ENCODE results near the gene KAT2B. TPM values are rescaled to one million over a fixed set of nuclear protein-coding genes. Genes with fewer than 3 reads are reported as not detected.

KAT2B gene
- polyA plus RNA-seq, 1 experiment = 5.5 TPM

- Histone ChIP-seq H3K4me3 (ENCODE audit: low read depth, low read length) (no peak overlapping the region), H3K9me3 (ENCODE audit: control insufficient read depth, insufficient read depth, low read length) (no peaks in the 10 kb centered on the region), H3K27ac (ENCODE audit: low read depth, low read length) (no peak overlapping the region), H3K27me3 (ENCODE audit: control insufficient read depth, insufficient read depth, low read length) (no peaks in the 10 kb centered on the region)
- CTCF ChIA-PET = no interaction called here
- TF ChIP-seq, protein P1, sequence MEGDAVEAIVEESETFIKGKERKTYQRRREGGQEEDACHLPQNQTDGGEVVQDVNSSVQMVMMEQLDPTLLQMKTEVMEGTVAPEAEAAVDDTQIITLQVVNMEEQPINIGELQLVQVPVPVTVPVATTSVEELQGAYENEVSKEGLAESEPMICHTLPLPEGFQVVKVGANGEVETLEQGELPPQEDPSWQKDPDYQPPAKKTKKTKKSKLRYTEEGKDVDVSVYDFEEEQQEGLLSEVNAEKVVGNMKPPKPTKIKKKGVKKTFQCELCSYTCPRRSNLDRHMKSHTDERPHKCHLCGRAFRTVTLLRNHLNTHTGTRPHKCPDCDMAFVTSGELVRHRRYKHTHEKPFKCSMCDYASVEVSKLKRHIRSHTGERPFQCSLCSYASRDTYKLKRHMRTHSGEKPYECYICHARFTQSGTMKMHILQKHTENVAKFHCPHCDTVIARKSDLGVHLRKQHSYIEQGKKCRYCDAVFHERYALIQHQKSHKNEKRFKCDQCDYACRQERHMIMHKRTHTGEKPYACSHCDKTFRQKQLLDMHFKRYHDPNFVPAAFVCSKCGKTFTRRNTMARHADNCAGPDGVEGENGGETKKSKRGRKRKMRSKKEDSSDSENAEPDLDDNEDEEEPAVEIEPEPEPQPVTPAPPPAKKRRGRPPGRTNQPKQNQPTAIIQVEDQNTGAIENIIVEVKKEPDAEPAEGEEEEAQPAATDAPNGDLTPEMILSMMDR (IDR thresholded peaks at IDR 0.05; ENCODE audit: low read depth, low read length) = no peak
- POLR2A ChIA-PET = no interaction called here
- no peak for DNase-seq (ENCODE audit: low read depth, low spot score)
Observed at GRCh38 chr3:20075197-20075596, 35.0 kb downstream of the KAT2B start.

GRCh38 chr3:20076296-20076997 lies 36.2 kb downstream of the KAT2B start:
- no peak overlapping the region for H3K4me3 ChIP-seq (ENCODE audit: low read depth, low read length)
- POLR2A ChIA-PET = no interaction called here
- DNase-seq (ENCODE audit: low read depth, low spot score) = no peak
- H3K27ac ChIP-seq (ENCODE audit: low read depth, low read length) = no peak overlapping the region
- no peaks in the 10 kb centered on the region for H3K9me3 ChIP-seq (ENCODE audit: control insufficient read depth, insufficient read depth, low read length)
- no peaks in the 10 kb centered on the region for H3K27me3 ChIP-seq (ENCODE audit: control insufficient read depth, insufficient read depth, low read length)
- TF ChIP-seq, protein P1 (IDR thresholded peaks at IDR 0.05; ENCODE audit: low read depth, low read length) = no peak
- CTCF ChIA-PET = interaction anchor here (0.6 to 1.0 kb wide), 2 partner anchors 192 to 1687 kb away, joined by 3 to 10 read pairs; no protein-coding TSS in a partner anchor

GRCh38 chr3:20077068-20077467 lies 36.8 kb downstream of the KAT2B start:
- POLR2A ChIA-PET = no interaction called here
- Histone ChIP-seq H3K4me3 (ENCODE audit: low read depth, low read length) (no peak overlapping the region), H3K27me3 (ENCODE audit: control insufficient read depth, insufficient read depth, low read length) (no peaks in the 10 kb centered on the region), H3K9me3 (ENCODE audit: control insufficient read depth, insufficient read depth, low read length) (no peaks in the 10 kb centered on the region), H3K27ac (ENCODE audit: low read depth, low read length) (no peak overlapping the region)
- no peak for DNase-seq (ENCODE audit: low read depth, low spot score)
- TF ChIP-seq, protein P1 (IDR thresholded peaks at IDR 0.05; ENCODE audit: low read depth, low read length) = no peak
- CTCF ChIA-PET = interaction anchor here (0.6 to 0.9 kb wide), 2 partner anchors 36 to 1688 kb away, joined by 4 to 10 read pairs; no protein-coding TSS in a partner anchor

GRCh38 chr3:20078194-20078714 lies 38.0 kb downstream of the KAT2B start:
- Histone ChIP-seq H3K9me3 (ENCODE audit: control insufficient read depth, insufficient read depth, low read length) (no peaks in the 10 kb centered on the region), H3K27ac (ENCODE audit: low read depth, low read length) (no peak overlapping the region), H3K4me3 (ENCODE audit: low read depth, low read length) (no peak overlapping the region), H3K27me3 (ENCODE audit: control insufficient read depth, insufficient read depth, low read length) (no peaks in the 10 kb centered on the region)
- ChIA-PET POLR2A (interaction anchor here (1.3 kb wide), 1 partner anchor 34 kb away, joined by 5 read pairs; no protein-coding TSS in a partner anchor), CTCF (no interaction called here)
- TF ChIP-seq, protein P1 (IDR thresholded peaks at IDR 0.05; ENCODE audit: low read depth, low read length) = no peak
- no peak for DNase-seq (ENCODE audit: low read depth, low spot score)

- ChIA-PET POLR2A (interaction anchor here (0.7 kb wide), 1 partner anchor 103 kb away, joined by 15 read pairs; no protein-coding TSS in a partner anchor), CTCF (no interaction called here)
- H3K9me3 ChIP-seq (ENCODE audit: control insufficient read depth, insufficient read depth, low read length) = no peaks in the 10 kb centered on the region
- no peak overlapping the region for H3K4me3 ChIP-seq (ENCODE audit: low read depth, low read length)
- no peaks in the 10 kb centered on the region for H3K27me3 ChIP-seq (ENCODE audit: control insufficient read depth, insufficient read depth, low read length)
- H3K27ac ChIP-seq (ENCODE audit: low read depth, low read length) = no peak overlapping the region
- TF ChIP-seq, protein P1 (IDR thresholded peaks at IDR 0.05; ENCODE audit: low read depth, low read length) = no peak
- no peak for DNase-seq (ENCODE audit: low read depth, low spot score)
Observed at GRCh38 chr3:20079621-20080020, 39.4 kb downstream of the KAT2B start.
